SU-DHL-6 (cell line): Measurements from ENCODE around the gene JTB.
A peak's percentile ranks its signal among the peaks of the same experiment; 100 is the strongest.

Source experiments
- H2AFZ ChIP-seq: fragments of 200-600 bp; sonication (generic); 2 replicates; pipeline ENCODE4 v1.6.1; 2014; ENCODE audit warnings: low read depth, mild to moderate bottlenecking, moderate library complexity, mixed read lengths, antibody characterized with exemption, low read length; ENCODE audit not compliant: severe bottlenecking
- H3F3A ChIP-seq: fragments of 200-600 bp; shearing (Covaris generic); 2 replicates; pipeline ENCODE4 v1.6.0; 2016; ENCODE audit warnings: antibody characterized with exemption, mild to moderate bottlenecking; ENCODE audit not compliant: insufficient read depth
- H3K27ac ChIP-seq: fragments of 200-600 bp; sonication (generic); 2 replicates; pipeline ENCODE4 v1.5.1; 2016; ENCODE audit warnings: low read depth, mild to moderate bottlenecking, low read length, moderate library complexity, mixed read lengths
- H3K27me3 ChIP-seq: fragments of 200-600 bp; sonication (generic), shearing (Covaris generic); 2 replicates; pipeline ENCODE4 v1.6.0; 2014; ENCODE audit warnings: mild to moderate bottlenecking, low read length
- H3K36me3 ChIP-seq: fragments of 200-600 bp; sonication (generic); 2 replicates; pipeline ENCODE4 v1.6.1; 2014; ENCODE audit warnings: mild to moderate bottlenecking, low read length, mixed read lengths
- H3K4me2 ChIP-seq: fragments of 300-600, 200-600 bp; shearing (Covaris generic), sonication (generic); 2 replicates; pipeline ENCODE4 v1.6.0; 2014; ENCODE audit warnings: low read length, low read depth, mild to moderate bottlenecking; ENCODE audit not compliant: poor library complexity, severe bottlenecking
- H3K4me3 ChIP-seq: fragments of 200-600 bp; sonication (generic); 2 replicates; pipeline ENCODE4 v1.5.1; 2014; ENCODE audit warnings: antibody characterized with exemption, low read length, mild to moderate bottlenecking, mixed read lengths; ENCODE audit not compliant: insufficient read depth, poor library complexity, severe bottlenecking
- H3K79me2 ChIP-seq: fragments of 200-600 bp; sonication (generic); 2 replicates; pipeline ENCODE4 v1.6.1; 2014; ENCODE audit warnings: mild to moderate bottlenecking, low read length, moderate library complexity; ENCODE audit not compliant: insufficient read depth
- H3K9ac ChIP-seq: fragments of 200-600 bp; sonication (generic); 2 replicates; pipeline ENCODE4 v1.7.0; 2014; ENCODE audit warnings: mild to moderate bottlenecking, low read length
- H3K9me2 ChIP-seq: fragments of 200-600 bp; sonication (generic); replicated peaks from 2 replicates; pipeline ENCODE4 v1.6.1; 2014; ENCODE audit warnings: low read length; ENCODE audit not compliant: insufficient read depth
- H3K9me3 ChIP-seq: fragments of 200-600 bp; sonication (generic); 2 replicates; pipeline ENCODE4 v1.6.1; 2014; ENCODE audit warnings: low read length, mixed read lengths; ENCODE audit not compliant: insufficient read depth
- H4K20me1 ChIP-seq: fragments of 200-600 bp; sonication (generic); 2 replicates; pipeline ENCODE4 v1.6.1; 2014; ENCODE audit warnings: low read depth, mild to moderate bottlenecking, antibody characterized with exemption, low read length, moderate library complexity, mixed read lengths
- EZH2phosphoT487 ChIP-seq: fragments of 200-600 bp; sonication (generic), shearing (Covaris generic); conservative IDR thresholded peaks from 2 replicates; pipeline ENCODE4 v1.6.1; 2018; ENCODE audit warnings: mild to moderate bottlenecking, antibody characterized with exemption, low read length, moderate library complexity, mixed read lengths
- TF ChIP-seq, protein P1 (sequence below): fragments of 200-600 bp; sonication (generic); IDR thresholded peaks from one replicate; pipeline ENCODE4 v1.5.1; 2017; ENCODE audit warnings: antibody characterized with exemption, mild to moderate bottlenecking, low read length, moderate library complexity; ENCODE audit not compliant: insufficient read depth, poor library complexity, severe bottlenecking

The JTB gene

DNA sequence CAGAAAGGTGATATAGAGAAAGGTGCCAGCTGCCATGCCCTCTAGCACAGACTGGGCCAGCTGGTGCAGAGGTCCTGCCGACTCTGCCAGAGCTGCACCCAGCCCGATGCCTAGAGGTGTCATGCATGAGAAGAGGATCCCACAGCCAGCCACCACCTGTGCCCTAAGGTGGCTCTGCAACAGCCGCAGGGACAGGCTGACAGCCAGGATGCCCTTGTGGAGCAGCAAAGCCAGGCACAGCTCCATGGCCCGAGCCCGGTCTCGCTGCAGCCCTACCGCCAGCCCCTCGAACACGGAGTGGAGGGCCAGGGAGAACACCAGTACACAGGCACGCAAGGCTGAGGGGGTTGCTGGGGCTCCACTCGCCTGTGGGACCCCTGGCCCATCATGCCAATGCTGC is 17.3 kb downstream of the JTB start:
- no peak overlapping the region for H3K27ac ChIP-seq
- H4K20me1 ChIP-seq: no peaks in the 10 kb centered on the region
- H3K9me2 ChIP-seq: no peaks in the 10 kb centered on the region
- H3F3A ChIP-seq: peaks cover 25% of the 10 kb centered on the region
- H2AFZ ChIP-seq: no peak overlapping the region
- TF ChIP-seq, protein P1, sequence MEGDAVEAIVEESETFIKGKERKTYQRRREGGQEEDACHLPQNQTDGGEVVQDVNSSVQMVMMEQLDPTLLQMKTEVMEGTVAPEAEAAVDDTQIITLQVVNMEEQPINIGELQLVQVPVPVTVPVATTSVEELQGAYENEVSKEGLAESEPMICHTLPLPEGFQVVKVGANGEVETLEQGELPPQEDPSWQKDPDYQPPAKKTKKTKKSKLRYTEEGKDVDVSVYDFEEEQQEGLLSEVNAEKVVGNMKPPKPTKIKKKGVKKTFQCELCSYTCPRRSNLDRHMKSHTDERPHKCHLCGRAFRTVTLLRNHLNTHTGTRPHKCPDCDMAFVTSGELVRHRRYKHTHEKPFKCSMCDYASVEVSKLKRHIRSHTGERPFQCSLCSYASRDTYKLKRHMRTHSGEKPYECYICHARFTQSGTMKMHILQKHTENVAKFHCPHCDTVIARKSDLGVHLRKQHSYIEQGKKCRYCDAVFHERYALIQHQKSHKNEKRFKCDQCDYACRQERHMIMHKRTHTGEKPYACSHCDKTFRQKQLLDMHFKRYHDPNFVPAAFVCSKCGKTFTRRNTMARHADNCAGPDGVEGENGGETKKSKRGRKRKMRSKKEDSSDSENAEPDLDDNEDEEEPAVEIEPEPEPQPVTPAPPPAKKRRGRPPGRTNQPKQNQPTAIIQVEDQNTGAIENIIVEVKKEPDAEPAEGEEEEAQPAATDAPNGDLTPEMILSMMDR: no peak
- no peak for TF ChIP-seq EZH2phosphoT487
- H3K4me2 ChIP-seq: no peak overlapping the region
- H3K79me2 ChIP-seq: peaks cover 55% of the 10 kb centered on the region
- no peaks in the 10 kb centered on the region for H3K36me3 ChIP-seq
- H3K4me3 ChIP-seq: no peak overlapping the region
- no peaks in the 10 kb centered on the region for H3K9me3 ChIP-seq
- H3K27me3 ChIP-seq: no peaks in the 10 kb centered on the region
- no peak overlapping the region for H3K9ac ChIP-seq

DNA sequence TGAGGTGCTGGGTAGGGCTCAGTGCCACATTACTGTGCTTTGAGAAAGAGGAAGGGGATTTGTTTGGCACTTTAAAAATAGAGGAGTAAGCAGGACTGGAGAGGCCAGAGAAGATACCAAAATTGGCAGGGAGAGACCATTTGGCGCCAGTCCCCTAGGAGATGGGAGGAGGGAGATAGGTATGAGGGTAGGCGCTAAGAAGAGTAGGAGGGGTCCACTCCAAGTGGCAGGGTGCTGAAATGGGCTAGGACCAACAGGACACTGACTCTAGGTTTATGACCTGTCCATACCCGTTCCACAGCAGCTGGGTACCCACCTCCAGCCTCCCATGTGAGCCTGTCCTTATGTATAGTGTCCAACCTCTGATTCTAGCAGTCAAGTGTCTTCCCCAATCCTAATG is 18.0 kb downstream of the JTB start:
- Histone ChIP-seq H3K27ac (no peak overlapping the region), H3K9ac (no peak overlapping the region), H2AFZ (no peak overlapping the region), H3K9me3 (no peaks in the 10 kb centered on the region), H3K79me2 (peaks cover 60% of the 10 kb centered on the region), H3K9me2 (no peaks in the 10 kb centered on the region), H3F3A (peaks cover 25% of the 10 kb centered on the region), H3K4me2 (peak overlapping the region; percentile 48), H3K4me3 (no peak overlapping the region), H3K27me3 (no peaks in the 10 kb centered on the region), H3K36me3 (no peaks in the 10 kb centered on the region), H4K20me1 (no peaks in the 10 kb centered on the region)
- TF ChIP-seq, protein P1: no peak
- TF ChIP-seq EZH2phosphoT487: no peak

DNA sequence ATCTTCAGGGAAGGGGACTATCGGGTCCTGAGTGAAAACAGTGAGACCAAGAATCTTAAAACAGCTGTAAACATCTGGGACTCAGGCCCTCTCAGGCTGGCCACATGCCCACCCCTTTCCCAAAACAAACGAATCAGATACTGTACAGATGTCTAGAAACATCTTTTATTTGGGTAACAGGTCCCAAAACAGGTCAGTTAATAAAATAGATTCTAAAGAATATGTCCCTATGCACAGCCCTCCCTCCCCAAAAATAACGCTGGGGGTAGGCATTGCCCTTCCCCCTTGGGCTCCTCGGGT is 18.6 kb downstream of the JTB start:
- Histone ChIP-seq H3K27me3 (no peaks in the 10 kb centered on the region), H3F3A (peaks cover 25% of the 10 kb centered on the region), H2AFZ (no peak overlapping the region), H3K9me2 (no peaks in the 10 kb centered on the region), H3K4me2 (peak overlapping the region; percentile 48), H3K9me3 (no peaks in the 10 kb centered on the region), H3K27ac (no peak overlapping the region), H4K20me1 (no peaks in the 10 kb centered on the region), H3K4me3 (no peak overlapping the region), H3K36me3 (no peaks in the 10 kb centered on the region), H3K9ac (peak overlapping the region; percentile 87; the same call in 1 of the 2 replicates), H3K79me2 (peaks cover 60% of the 10 kb centered on the region)
- TF ChIP-seq EZH2phosphoT487: no peak
- TF ChIP-seq, protein P1: no peak
